Lower lobe of right lung (tissue), 2 donors: ENCODE measurements around the gene CEACAM5. TPM values are rescaled to one million over a fixed set of nuclear protein-coding genes. Genes with fewer than 3 reads are reported as not detected.

Experiments
- ATAC-seq, 2 donors: fragments of 200-7000 bp; cut with Tn5 transposase; one replicate each; pipeline ENCODE4 v1.9.1; 2020 to 2022; ENCODE audit warnings: mild to moderate bottlenecking in 2 of 2, moderate library complexity in 2 of 2
- DNase-seq: peaks from one replicate; pipeline ENCODE4 v3.0.0-alpha.2; 2020
- H3K27ac ChIP-seq: fragments of 200-600 bp; one replicate; pipeline ENCODE4 v1.8.0; 2022
- H3K27me3 ChIP-seq: fragments of 200-600 bp; one replicate; pipeline ENCODE4 v1.8.0; 2022; ENCODE audit warnings: low read depth
- H3K36me3 ChIP-seq: fragments of 200-600 bp; one replicate; pipeline ENCODE4 v1.8.0; 2022; ENCODE audit warnings: mild to moderate bottlenecking
- H3K4me1 ChIP-seq: fragments of 200-600 bp; one replicate; pipeline ENCODE4 v1.8.0; 2022
- H3K4me3 ChIP-seq: fragments of 200-600 bp; one replicate; pipeline ENCODE4 v1.8.0; 2022; ENCODE audit warnings: mild to moderate bottlenecking
- H3K9me3 ChIP-seq: fragments of 200-600 bp; one replicate; pipeline ENCODE4 v1.8.0; 2022
- intact Hi-C: fragments of 100-400 bp; cut with DNase I; formaldehyde crosslinking; loops from one replicate; pipeline ENCODE4 v1.11.0; 2022
- long read RNA-seq: library from polyadenylated mRNA; unstranded; transcript quantifications from one replicate; pipeline ENCODE4 v2.0.0, GENCODE V29; 2021
- total RNA-seq: library from RNA; stranded (reverse); fragmentation: NEBNext Ultra II Directional; extraction: Animal tissue kit (Norgen Biotek cat#: 25700); gene quantifications from one replicate; pipeline ENCODE4 v1.2.1, GENCODE V29; 2021
- TF ChIP-seq, protein P1 (sequence below): fragments of 200-600 bp; IDR thresholded peaks from one replicate; pipeline ENCODE4 v1.8.0; 2022; ENCODE audit warnings: antibody characterized with exemption, mild to moderate bottlenecking
- donor health status: DM: no; HTN: yes; CAD: no; lungs with severe emphysema.

The CEACAM5 gene
- total RNA-seq: 99.7 TPM
- long read RNA-seq, transcript CEACAM5-201 (10 exons, 2,874 nt): major isoform, 17 of 42 reads
- long read RNA-seq, partial matches to known transcripts: 14 of 42 reads
- long read RNA-seq, other reads (novel, unspliced or antisense): 8 of 42 reads

DNA sequence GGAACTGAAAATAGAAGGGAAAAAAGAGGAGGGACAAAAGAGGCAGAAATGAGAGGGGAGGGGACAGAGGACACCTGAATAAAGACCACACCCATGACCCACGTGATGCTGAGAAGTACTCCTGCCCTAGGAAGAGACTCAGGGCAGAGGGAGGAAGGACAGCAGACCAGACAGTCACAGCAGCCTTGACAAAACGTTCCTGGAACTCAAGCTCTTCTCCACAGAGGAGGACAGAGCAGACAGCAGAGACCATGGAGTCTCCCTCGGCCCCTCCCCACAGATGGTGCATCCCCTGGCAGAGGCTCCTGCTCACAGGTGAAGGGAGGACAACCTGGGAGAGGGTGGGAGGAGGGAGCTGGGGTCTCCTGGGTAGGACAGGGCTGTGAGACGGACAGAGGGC is at the start of gene CEACAM5:
Gene CEACAM5, plus strand, starts transcription at position 146 of the 400 bp plus-strand sequence. Its CDS starts 106 bp downstream, at position 252.
- peaks cover 25% of the 10 kb centered on the region for H3K27me3 ChIP-seq
- H3K4me3 ChIP-seq: no peak within 1 kb of the TSS
- H3K4me1 ChIP-seq: no peaks in the 10 kb centered on the region
- TF ChIP-seq, protein P1, sequence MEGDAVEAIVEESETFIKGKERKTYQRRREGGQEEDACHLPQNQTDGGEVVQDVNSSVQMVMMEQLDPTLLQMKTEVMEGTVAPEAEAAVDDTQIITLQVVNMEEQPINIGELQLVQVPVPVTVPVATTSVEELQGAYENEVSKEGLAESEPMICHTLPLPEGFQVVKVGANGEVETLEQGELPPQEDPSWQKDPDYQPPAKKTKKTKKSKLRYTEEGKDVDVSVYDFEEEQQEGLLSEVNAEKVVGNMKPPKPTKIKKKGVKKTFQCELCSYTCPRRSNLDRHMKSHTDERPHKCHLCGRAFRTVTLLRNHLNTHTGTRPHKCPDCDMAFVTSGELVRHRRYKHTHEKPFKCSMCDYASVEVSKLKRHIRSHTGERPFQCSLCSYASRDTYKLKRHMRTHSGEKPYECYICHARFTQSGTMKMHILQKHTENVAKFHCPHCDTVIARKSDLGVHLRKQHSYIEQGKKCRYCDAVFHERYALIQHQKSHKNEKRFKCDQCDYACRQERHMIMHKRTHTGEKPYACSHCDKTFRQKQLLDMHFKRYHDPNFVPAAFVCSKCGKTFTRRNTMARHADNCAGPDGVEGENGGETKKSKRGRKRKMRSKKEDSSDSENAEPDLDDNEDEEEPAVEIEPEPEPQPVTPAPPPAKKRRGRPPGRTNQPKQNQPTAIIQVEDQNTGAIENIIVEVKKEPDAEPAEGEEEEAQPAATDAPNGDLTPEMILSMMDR: no peak
- intact Hi-C loops: no loop called here
- H3K9me3 ChIP-seq: no peaks in the 10 kb centered on the region
- H3K27ac ChIP-seq: no peak within 1 kb of the TSS
- H3K36me3 ChIP-seq: no peaks in the 10 kb centered on the region
- ATAC-seq (no peak), DNase-seq (no peak)

DNA sequence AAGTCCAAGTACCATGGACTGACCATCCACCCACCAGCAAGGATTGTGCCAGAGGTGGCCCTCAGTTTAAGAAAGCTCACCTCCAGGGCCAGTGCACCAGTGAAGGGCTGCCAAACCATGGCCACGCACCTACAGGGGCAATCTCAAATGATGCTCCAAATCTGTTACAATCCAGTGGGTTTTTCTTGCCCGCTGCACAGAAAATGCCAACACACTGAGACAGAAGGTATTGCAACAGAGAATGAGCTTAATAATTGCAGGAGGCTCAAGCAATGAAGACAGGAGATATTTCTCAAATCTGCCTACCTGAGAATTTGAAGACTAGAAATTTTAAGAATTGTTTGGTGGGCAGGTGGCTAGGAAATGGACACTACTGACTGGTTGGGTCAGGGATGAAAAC is 42.4 kb upstream of the CEACAM5 start:
- DNase-seq: no peak
- Histone ChIP-seq H3K4me1 (no peaks in the 10 kb centered on the region), H3K9me3 (peaks cover 15% of the 10 kb centered on the region), H3K36me3 (no peaks in the 10 kb centered on the region), H3K27ac (no peak overlapping the region), H3K4me3 (no peak overlapping the region), H3K27me3 (peaks cover 9% of the 10 kb centered on the region)
- ATAC-seq: no peak
- intact Hi-C loops: no loop called here
- TF ChIP-seq, protein P1: no peak

- Histone ChIP-seq H3K9me3 (peaks cover 15% of the 10 kb centered on the region), H3K27ac (no peak overlapping the region), H3K4me3 (no peak overlapping the region), H3K4me1 (no peaks in the 10 kb centered on the region), H3K36me3 (no peaks in the 10 kb centered on the region), H3K27me3 (peaks cover 13% of the 10 kb centered on the region)
- intact Hi-C loops: no loop called here
- no peak for ATAC-seq
- no peak for DNase-seq
- TF ChIP-seq, protein P1: no peak
Observed at GRCh38 chr19:41668315-41668714, 40.1 kb upstream of the CEACAM5 start.

- TF ChIP-seq, protein P1: no peak
- intact Hi-C loops: no loop called here
- Histone ChIP-seq H3K9me3 (peaks cover 6% of the 10 kb centered on the region), H3K4me3 (no peak overlapping the region), H3K36me3 (no peaks in the 10 kb centered on the region), H3K27ac (no peak overlapping the region), H3K4me1 (no peaks in the 10 kb centered on the region), H3K27me3 (peaks cover 21% of the 10 kb centered on the region)
- DNase-seq: no peak
- ATAC-seq: no peak
Observed at GRCh38 chr19:41670755-41671154, 37.7 kb upstream of the CEACAM5 start.

GRCh38 chr19:41671486-41671885 is 36.9 kb upstream of the CEACAM5 start:
- no peaks in the 10 kb centered on the region for H3K36me3 ChIP-seq
- H3K27me3 ChIP-seq: peaks cover 26% of the 10 kb centered on the region
- TF ChIP-seq, protein P1: no peak
- DNase-seq: no peak
- intact Hi-C loops: no loop called here
- H3K4me1 ChIP-seq: no peaks in the 10 kb centered on the region
- ATAC-seq: no peak
- H3K9me3 ChIP-seq: no peaks in the 10 kb centered on the region
- no peak overlapping the region for H3K27ac ChIP-seq
- no peak overlapping the region for H3K4me3 ChIP-seq
